ENCODE measurements around the gene B3GALT4. TPM values are rescaled to one million over a fixed set of nuclear protein-coding genes. Genes with fewer than 3 reads are reported as not detected.

Gene B3GALT4
- total RNA-seq, 2 experiments from 2014 or later = 25.2 to 26.5 TPM

DNA sequence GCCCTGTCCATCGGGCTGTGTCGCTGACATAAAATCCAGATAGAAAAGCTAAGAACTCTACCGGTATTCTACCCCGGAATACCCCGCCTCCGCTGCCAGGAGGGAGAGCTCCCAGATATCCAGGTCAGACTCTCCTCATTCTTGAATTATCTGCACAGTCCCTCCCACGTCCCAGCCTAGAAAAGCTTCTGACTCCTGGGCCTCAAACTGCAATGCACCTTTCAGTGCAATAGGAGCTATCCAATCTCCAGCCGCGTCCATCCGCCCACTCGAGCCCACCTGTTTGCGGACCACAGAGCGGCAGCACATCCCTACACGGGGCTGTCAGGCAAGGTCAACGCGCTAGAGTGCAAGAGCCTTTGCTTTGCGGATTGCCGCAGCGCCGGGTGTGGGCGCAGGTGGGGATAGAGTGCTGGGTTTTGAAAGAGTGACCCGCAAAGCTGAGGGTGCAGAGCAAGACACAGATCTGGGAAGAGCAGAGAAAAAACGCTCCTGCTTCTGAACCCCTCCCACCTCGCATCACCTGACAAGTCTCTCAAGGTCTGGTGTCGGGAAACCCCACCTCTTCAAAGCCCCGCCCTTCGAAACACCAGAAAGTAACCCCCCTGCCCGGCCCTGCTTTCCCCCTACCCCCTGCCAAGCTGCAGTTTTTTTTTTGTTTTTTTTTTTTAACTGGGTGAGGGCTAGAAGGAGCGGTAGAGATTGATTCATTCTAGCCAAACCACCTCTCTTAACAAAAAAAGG, 35.6 kb downstream of the B3GALT4 start:
- peaks cover 63% of the 10 kb centered on the region for H3K4me1 Mint-ChIP-seq
- ChIA-PET CTCF (interaction anchor here (0.6 to 3.1 kb wide), 7 partner anchors 11 to 250 kb away, joined by 3 to 26 read pairs (median 5); partner anchors contain the start of genes B3GALT4 and RGL2), POLR2A (interaction anchor here (0.8 to 5.0 kb wide), 19 partner anchors 13 to 380 kb away, joined by 3 to 71 read pairs (median 4); partner anchors contain the start of genes B3GALT4, HLA-DPA1, PFDN6 and RGL2)

DNA sequence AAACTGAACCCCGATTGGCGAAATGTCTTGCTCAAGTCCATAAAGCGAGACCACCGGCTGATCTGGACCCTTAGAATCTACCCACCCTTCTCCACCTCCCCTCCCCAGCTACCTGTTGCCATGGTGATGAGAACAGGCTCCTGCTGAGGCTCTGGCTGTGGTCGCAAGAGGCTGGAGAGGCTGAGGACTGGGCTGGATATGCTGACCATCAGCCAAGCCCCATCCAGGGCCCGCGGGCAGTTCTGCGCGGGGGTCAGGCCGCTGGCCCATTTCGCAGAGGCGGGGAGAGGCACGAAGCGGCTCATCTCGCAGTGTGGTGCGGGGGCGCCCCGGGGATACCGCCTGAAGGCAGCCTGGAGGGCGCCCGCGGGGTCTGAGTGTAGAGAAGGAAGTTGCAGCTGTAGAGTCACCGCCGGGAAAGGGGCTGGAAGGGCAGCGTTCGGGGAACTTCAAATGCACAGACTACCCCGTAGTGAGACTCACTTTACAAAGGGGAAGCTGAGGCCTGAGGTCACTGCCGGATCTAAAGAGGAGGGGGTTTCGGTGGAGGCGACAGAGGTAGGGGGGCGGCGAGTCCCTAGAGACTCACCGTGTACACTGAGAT, 36.3 kb downstream of the B3GALT4 start:
- ChIA-PET POLR2A (interaction anchor here (0.8 to 5.0 kb wide), 17 partner anchors 13 to 380 kb away, joined by 3 to 71 read pairs (median 4); partner anchors contain the start of genes B3GALT4, HLA-DPA1, PFDN6 and RGL2), CTCF (interaction anchor here (1.6 to 3.1 kb wide), 3 partner anchors 14 to 102 kb away, joined by 3 to 26 read pairs (median 16); partner anchors contain the start of gene RGL2)
- Mint-ChIP-seq H3K27ac (peak overlapping the region; percentile 91), H3K4me1 (peaks cover 65% of the 10 kb centered on the region), H3K27me3 (no peaks in the 10 kb centered on the region), H3K9me3 (no peaks in the 10 kb centered on the region), H3K4me3 (peak overlapping the region; percentile 87), H3K36me3 (ENCODE audit: low read depth) (peaks cover 60% of the 10 kb centered on the region)
- peak; percentile 46 for DNase-seq

More for the DNA sequence above, 35.6 kb downstream of the B3GALT4 start:
- Mint-ChIP-seq H3K9me3 (no peaks in the 10 kb centered on the region), H3K36me3 (ENCODE audit: low read depth) (peaks cover 59% of the 10 kb centered on the region), H3K27ac (peak overlapping the region; percentile 91), H3K4me3 (peak overlapping the region; percentile 87), H3K27me3 (no peaks in the 10 kb centered on the region)
- DNase-seq = peak; percentile 87

DNA sequence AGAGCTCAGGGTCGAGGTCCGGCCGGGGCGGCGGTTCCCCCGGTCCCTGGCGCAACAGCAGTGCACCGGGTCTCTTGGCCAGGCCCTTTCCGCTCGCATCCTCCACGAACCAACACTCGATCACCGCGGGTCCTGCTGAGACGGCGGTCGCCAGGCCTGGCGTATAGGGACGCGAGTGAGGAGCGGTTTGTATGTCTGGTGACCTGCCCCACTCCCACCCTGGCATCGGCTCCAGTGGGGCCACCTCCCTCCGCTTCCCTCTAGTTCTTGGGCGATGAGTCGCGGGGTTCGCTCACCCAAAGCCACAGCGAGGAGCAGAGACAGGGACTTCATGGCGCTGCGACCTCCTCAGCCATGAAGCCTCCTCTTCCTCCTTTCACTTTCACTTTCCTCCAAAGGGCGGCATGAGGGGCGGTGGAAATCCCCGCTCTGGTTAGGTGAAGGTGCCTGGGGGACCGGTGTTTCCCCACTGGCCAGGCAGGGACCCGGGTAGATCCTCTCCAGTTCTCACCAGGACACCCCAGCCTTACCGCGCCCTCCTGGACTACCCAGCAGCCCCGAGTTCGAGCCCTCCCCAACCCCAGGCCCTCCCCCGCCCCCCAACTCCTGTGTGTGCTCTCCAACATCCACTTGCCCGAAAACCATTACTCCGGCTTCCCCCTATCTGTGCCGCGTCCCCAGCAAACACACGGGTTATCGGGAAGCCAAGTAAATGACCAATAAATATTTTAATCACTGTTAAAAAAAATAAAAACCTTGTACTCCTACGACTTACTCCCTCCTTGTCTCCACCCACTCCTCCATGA, 37.0 kb downstream of the B3GALT4 start, which contains the start of gene TAPBP:
TAPBP (minus strand) TSS at position 370 of the 806 bp plus-strand sequence; CDS start at position 333, 37 bp downstream.
- Mint-ChIP-seq H3K4me3 (peak within 1 kb of the TSS; percentile 87), H3K9me3 (no peaks in the 10 kb centered on the region), H3K36me3 (ENCODE audit: low read depth) (peaks cover 60% of the 10 kb centered on the region), H3K4me1 (peaks cover 65% of the 10 kb centered on the region), H3K27me3 (no peaks in the 10 kb centered on the region), H3K27ac (peak within 1 kb of the TSS; percentile 91)
- POLR2A ChIA-PET = interaction anchor here (0.8 to 5.0 kb wide), 15 partner anchors 13 to 379 kb away, joined by 3 to 71 read pairs (median 6); partner anchors contain the start of genes B3GALT4, HLA-DPA1, PFDN6 and RGL2
- CTCF ChIA-PET = interaction anchor here (3.1 kb wide), 2 partner anchors 15 to 31 kb away, joined by 16 to 26 read pairs; partner anchors contain the start of gene RGL2
- DNase-seq = peak; percentile 84

DNA sequence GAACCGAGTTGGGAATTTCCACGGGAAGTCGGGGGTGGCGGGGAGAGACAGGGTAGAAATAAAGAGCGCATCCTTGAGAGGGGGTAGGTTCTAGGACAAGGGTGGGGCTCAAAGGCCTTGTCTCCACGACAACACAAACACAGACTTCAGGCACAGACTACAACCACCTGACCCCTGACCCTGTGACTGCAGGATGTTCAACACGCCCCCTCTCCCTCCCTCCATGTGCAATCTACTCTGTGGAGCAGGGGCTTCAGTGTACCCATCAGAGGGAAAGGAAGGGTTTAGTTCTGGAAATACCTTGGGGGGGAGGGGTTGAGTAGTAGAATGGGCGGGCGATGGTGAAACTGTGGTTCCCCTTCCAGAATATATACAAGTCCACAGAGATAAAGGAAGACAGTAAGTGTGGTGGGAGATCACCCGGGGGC, 37.6 kb downstream of the B3GALT4 start:
- ChIA-PET CTCF (no interaction called here), POLR2A (interaction anchor here (1.9 kb wide), 1 partner anchor 30 kb away, joined by 7 read pairs; no protein-coding TSS in a partner anchor)
- H3K36me3 Mint-ChIP-seq (ENCODE audit: low read depth) = peaks cover 63% of the 10 kb centered on the region
- peak overlapping the region; percentile 87 for H3K4me3 Mint-ChIP-seq
- no peaks in the 10 kb centered on the region for H3K27me3 Mint-ChIP-seq
- H3K4me1 Mint-ChIP-seq = peaks cover 69% of the 10 kb centered on the region
- peak; percentile 78 for DNase-seq
- H3K27ac Mint-ChIP-seq = peak overlapping the region; percentile 91
- no peaks in the 10 kb centered on the region for H3K9me3 Mint-ChIP-seq

DNA sequence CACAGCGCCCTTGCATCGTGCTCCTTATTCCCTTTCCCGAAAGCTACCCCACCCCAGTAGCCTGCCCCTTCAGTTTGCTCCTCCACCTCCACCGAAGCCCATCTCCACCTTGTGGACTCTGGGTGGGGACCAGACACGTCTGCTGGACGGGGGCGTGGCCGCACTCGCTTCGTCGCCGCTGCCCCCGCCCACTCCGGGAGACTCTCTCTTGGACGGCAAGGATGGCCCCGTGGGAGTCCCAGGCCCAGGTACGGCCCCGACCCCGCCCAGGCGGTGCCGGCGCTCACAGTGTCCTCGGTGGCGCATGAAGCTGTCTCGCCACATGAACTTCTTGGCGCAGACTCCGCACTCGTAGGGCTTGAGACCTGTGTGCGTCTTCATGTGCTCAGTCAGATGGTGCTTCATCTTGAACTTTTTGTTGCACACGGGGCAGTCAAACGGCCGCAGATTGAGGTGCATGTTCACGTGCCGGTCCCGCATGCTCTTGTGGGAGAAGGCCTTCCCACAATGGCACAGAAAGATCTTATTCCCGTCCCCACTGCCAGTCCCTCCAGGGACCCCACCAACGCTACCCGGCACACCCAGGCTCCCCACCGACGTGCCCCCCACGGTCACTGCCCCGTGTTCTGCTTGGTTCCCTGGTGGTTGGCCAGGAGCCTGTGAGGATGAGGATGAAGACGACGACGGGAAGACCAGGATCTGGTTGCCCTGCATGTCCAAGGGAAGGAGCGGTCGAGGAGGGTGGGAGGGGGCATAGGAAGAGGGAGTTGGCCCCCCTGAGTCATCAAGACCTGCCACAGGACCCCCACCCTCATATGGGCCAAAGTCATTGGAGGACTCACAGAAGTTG, 38.2 kb downstream of the B3GALT4 start:
- Mint-ChIP-seq H3K36me3 (ENCODE audit: low read depth) (peaks cover 70% of the 10 kb centered on the region), H3K9me3 (no peaks in the 10 kb centered on the region), H3K4me1 (peaks cover 75% of the 10 kb centered on the region), H3K27me3 (no peaks in the 10 kb centered on the region), H3K27ac (peak overlapping the region; percentile 91), H3K4me3 (peak overlapping the region; percentile 87)
- CTCF ChIA-PET = no interaction called here
- DNase-seq = no peak
- POLR2A ChIA-PET = interaction anchor here (1.9 to 2.0 kb wide), 2 partner anchors 26 to 29 kb away, joined by 5 to 7 read pairs; partner anchors contain the start of gene WDR46

DNA sequence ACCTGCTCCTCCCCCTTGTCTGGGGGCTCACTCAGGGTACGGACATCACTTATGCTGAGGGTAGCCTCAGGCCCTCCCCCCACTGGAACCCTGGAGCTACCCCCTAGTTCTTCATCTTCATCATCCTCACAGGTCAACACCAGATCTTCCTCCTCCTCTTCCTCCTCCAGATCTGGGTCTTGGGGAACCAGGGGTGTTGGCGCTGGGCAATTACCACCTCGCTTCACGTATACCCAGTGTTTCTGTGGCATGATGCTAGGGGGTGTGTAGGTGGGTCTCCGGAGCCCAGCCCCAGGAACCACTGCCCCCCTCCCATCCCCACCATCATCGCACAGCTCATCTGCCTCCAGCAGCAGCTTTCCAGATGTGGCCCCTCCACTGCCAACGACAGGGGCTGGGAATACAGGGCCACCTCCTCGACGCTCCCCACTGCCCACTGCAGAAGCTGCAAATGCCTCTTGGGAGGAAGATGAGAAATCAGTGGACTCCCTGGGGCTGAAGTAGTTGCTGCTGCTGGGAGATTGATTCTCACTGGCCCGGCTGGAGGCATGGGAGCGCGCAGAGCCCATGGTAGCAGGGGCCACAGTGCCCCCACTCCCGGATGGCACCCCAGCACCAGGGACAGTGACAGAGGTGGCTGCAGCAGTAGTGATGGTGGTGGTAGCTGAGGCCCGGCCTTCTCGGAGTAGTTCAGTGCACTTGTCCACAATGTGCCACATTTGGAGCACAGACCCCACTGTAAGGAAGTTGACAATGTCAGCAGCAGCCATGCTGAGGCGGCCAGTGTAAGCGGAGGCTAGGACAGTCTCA, 39.1 kb downstream of the B3GALT4 start:
- POLR2A ChIA-PET = interaction anchor here (0.8 to 2.0 kb wide), 3 partner anchors 17 to 28 kb away, joined by 4 to 7 read pairs (median 5); partner anchors contain the start of genes RGL2 and WDR46
- Mint-ChIP-seq H3K27ac (peak overlapping the region; percentile 36), H3K4me3 (peak overlapping the region; percentile 87), H3K36me3 (ENCODE audit: low read depth) (peaks cover 71% of the 10 kb centered on the region), H3K4me1 (peaks cover 80% of the 10 kb centered on the region), H3K27me3 (no peaks in the 10 kb centered on the region), H3K9me3 (no peaks in the 10 kb centered on the region)
- CTCF ChIA-PET = no interaction called here
- DNase-seq = no peak

DNA sequence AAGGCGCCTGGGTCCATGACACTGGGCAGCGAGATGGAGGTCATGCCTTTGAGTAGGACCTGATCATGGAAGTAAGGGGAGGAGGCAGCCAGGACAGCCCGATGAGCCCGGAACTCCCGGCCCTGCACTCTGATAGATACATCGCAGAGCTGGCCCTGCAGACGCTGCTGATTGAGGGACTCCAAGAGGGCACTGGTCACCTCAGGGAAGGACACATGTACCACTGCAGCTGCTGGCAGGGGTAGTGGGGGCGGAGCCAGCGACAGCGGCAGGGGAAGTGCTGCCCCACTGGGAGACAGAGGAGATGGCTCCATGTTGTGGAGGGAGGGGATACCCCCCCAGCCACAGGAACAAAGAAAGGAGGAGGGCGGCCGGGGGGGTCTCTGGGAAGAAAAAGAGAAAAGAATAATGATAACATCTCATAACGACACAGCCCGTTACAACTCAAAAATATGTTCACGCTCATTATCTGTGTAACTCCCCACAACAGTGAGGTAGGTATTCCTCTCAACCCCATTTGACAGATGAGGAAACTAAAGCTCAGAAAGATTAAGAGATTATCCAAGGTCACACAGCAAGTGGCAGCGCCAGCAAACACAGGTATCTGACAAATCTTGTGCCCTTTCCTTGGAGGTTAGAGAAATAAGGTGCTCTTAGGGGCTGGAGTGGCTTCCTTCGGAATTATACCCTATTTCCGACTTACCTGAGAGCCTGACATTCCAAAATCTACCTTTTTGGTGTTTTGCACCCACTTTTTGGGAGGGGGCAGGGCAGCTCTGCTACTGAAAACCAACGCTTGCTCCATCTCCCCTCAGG, 39.9 kb downstream of the B3GALT4 start:
- POLR2A ChIA-PET = interaction anchor here (0.6 to 2.8 kb wide), 11 partner anchors 17 to 394 kb away, joined by 3 to 14 read pairs (median 4); partner anchors contain the start of genes B3GALT4, KIFC1, RGL2 and RPS18
- Mint-ChIP-seq H3K36me3 (ENCODE audit: low read depth) (peaks cover 75% of the 10 kb centered on the region), H3K27me3 (no peaks in the 10 kb centered on the region), H3K4me1 (peaks cover 83% of the 10 kb centered on the region), H3K4me3 (peak overlapping the region; percentile 87), H3K9me3 (no peaks in the 10 kb centered on the region), H3K27ac (peak overlapping the region; percentile 55)
- no peak for DNase-seq
- CTCF ChIA-PET = interaction anchor here (1.3 to 2.4 kb wide), 5 partner anchors 17 to 114 kb away, joined by 3 to 16 read pairs (median 7); partner anchors contain the start of gene B3GALT4

DNA sequence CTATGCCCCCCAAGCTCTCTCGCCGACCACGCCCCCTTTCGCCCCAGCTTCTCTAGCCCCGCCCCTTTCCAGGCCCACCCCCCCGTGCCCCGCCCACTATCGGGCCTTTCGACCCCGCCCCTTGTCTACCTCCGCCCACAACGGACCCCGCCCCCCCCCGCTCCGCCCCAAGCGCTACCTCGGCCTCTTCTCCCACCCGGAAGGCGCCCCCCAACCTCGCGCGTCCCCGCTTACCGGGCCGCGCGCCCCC, 40.4 kb downstream of the B3GALT4 start:
- no peak for DNase-seq
- peaks cover 82% of the 10 kb centered on the region for H3K4me1 Mint-ChIP-seq
- H3K36me3 Mint-ChIP-seq (ENCODE audit: low read depth) = peaks cover 75% of the 10 kb centered on the region
- ChIA-PET POLR2A (interaction anchor here (0.6 to 2.8 kb wide), 12 partner anchors 28 to 394 kb away, joined by 3 to 14 read pairs (median 4); partner anchors contain the start of genes B3GALT4, KIFC1, PFDN6 and RPS18), CTCF (interaction anchor here (0.6 to 2.4 kb wide), 11 partner anchors 16 to 113 kb away, joined by 3 to 16 read pairs (median 4); partner anchors contain the start of gene B3GALT4)
- H3K9me3 Mint-ChIP-seq = no peaks in the 10 kb centered on the region
- H3K4me3 Mint-ChIP-seq = peak overlapping the region; percentile 87
- H3K27me3 Mint-ChIP-seq = no peaks in the 10 kb centered on the region
- H3K27ac Mint-ChIP-seq = peak overlapping the region; percentile 55

DNA sequence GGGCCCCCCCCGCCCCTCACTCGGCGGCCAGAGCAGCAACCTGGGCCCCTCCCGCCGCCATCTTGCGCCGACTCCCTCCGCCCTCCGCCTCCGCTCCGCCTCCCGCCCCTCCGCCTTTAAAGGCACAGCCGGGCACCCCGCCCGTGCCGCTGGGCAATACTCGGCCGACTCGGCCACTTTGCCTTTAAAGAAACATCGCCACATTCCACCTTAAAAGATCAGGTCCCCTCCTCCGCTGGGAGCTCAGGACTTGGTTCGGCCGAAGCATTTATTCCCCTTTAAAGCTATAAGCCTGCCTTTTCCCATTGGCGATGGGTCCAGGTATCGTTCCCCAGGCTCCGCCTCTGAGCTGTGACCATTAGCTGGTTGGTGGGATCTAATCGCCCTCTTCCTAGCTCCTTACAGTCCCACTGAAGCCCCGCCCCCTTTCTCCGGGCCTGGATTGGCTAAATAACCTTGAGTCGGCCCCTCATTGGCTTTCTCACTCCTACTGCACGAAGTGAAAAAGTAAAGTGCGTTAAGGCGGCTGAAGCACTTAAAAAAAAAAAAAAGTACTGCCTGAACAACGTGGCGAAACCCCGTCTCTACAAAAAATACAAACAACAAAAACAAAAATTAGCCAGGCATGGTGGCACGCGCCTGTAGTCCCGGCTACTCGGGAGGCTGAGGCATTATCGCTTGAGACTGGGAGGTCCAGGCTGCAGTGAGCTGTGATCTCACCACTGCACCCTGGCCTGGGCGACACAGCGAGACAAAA, 40.9 kb downstream of the B3GALT4 start, which contains the start of gene ZBTB22:
ZBTB22 (minus strand) TSS at position 76 of the 757 bp plus-strand sequence. CDS start 828 bp downstream, outside the sequence.
- Mint-ChIP-seq H3K36me3 (ENCODE audit: low read depth) (peaks cover 75% of the 10 kb centered on the region), H3K27ac (peak within 1 kb of the TSS; percentile 95), H3K4me1 (peaks cover 79% of the 10 kb centered on the region), H3K9me3 (no peaks in the 10 kb centered on the region), H3K27me3 (no peaks in the 10 kb centered on the region), H3K4me3 (peak within 1 kb of the TSS; percentile 87)
- peak; percentile 97 for DNase-seq
- ChIA-PET CTCF (interaction anchor here (0.6 to 2.4 kb wide), 11 partner anchors 17 to 113 kb away, joined by 3 to 16 read pairs (median 4); partner anchors contain the start of gene B3GALT4), POLR2A (interaction anchor here (0.6 to 2.8 kb wide), 16 partner anchors 18 to 1499 kb away, joined by 3 to 14 read pairs (median 4); partner anchors contain the start of genes B3GALT4, CUTA, KIFC1 and PFDN6)
